Activated CD4-positive, alpha-beta T cell treated with anti-CD3 and anti-CD28 coated beads, Interleukin-2, amount 10 ng/mL, durations not matched to agents 24 days and 14 days (primary cell): ENCODE data around the gene TWNK. TPM values are rescaled to one million over a fixed set of nuclear protein-coding genes. Genes with fewer than 3 reads are reported as not detected.

Experiments used
- DNase-seq: peaks from one replicate; pipeline ENCODE4 v3.0.0; 2022
- H3K27ac Mint-ChIP-seq: one replicate; pipeline ENCODE4 v1.8.0; 2022; ENCODE audit warnings: mild to moderate bottlenecking, mixed read lengths
- H3K27me3 Mint-ChIP-seq: one replicate; pipeline ENCODE4 v1.8.0; 2022; ENCODE audit warnings: mixed read lengths
- H3K36me3 Mint-ChIP-seq: one replicate; pipeline ENCODE4 v1.8.0; 2022; ENCODE audit warnings: low read depth, mild to moderate bottlenecking, mixed read lengths
- H3K4me1 Mint-ChIP-seq: one replicate; pipeline ENCODE4 v1.8.0; 2021; ENCODE audit warnings: mixed read lengths
- H3K4me3 Mint-ChIP-seq: one replicate; pipeline ENCODE4 v1.8.0; 2022; ENCODE audit warnings: mild to moderate bottlenecking, moderate library complexity, mixed read lengths
- H3K9me3 Mint-ChIP-seq: one replicate; pipeline ENCODE4 v1.8.0; 2021; ENCODE audit warnings: mixed read lengths
- intact Hi-C: fragments of 100-400 bp; cut with micrococcal nuclease; formaldehyde crosslinking; loops from one replicate; pipeline ENCODE4 v1.15.1; 2023
- total RNA-seq: library from RNA; stranded (reverse); gene quantifications from 2 replicates; pipeline ENCODE4 v1.2.3, GENCODE V29; 2022

The TWNK gene
- 41.1 and 42.1 TPM in 2 replicates for total RNA-seq

DNA sequence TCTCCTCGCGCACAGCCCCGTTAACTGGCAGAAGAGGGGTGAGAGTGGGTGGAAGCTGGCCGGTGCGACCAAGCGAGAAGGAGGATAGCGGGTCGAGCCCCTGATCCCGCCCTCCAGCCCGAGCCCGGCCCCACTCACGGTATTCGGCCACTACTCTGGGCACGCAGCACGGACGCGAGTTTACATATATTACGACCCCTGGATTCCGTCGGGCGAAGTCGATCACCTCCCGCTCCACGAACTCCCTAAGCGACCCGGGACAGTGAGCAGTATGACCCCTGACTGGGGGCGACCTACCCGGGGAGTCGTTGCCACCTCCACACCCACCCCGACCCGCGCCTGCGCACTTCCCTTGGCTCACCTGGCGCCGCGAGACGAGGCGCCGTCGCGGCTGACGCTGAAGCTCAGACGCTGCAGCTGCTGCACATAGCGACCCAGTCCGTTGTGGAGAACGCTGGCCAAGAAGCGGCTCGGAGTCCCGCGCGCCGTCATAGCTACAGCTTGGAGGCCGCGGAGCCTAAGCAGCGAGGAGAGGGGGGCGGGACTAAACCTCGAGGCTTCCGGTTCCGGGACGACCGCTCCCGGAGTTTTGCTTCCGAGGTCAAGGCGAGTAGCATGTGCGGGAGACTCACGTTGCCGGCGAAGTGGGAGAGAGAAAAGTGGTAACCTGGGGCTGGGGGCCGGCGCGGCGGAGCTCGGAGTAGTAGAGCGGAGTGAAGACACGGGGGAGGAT is at the start of gene TWNK, which contains the start of gene MRPL43:
TWNK (plus strand) TSS at position 592 of the 733 bp plus-strand sequence. CDS start 668 bp downstream, outside the sequence.
MRPL43 (minus strand) TSS at position 546 of the 733 bp plus-strand sequence; CDS start at position 492, 54 bp downstream.
- Mint-ChIP-seq H3K27ac (peak within 1 kb of the TSS; percentile 85), H3K4me1 (peaks cover 27% of the 10 kb centered on the region), H3K4me3 (peak within 1 kb of the TSS; percentile 95), H3K9me3 (no peaks in the 10 kb centered on the region), H3K36me3 (peaks cover 33% of the 10 kb centered on the region), H3K27me3 (no peaks in the 10 kb centered on the region)
- intact Hi-C loops: loop anchor here (1.0 to 2.0 kb wide), 2 partner anchors 10 to 74 kb away; partner anchors contain the start of gene SLF2
- peak; percentile 96 for DNase-seq

DNA sequence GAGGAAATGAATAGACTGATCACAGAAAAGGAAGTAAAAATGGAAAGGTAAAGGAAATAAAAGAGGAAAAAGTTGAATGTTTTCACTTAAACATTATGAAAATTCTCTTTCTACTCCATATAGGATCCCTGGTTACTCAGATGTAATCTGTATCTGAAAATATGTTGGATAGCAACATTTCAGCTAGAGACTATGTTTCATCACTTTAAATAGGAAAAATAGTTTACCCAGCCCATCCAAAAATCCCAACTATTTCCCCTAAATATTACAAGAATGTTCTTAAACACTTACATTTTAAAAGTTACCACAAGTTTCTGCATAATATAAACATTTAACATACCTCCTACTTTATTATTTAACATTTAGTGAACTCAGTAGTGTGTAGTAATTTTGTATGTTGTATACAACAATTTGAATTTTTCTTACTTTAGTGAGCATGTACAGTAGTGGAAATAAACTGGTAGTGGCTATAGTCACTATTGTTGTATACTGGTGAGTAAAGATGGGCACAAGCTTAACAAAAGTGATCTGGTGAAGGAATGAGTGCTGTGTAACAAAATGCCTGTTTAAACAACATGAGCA is 47.5 kb upstream of the TWNK start:
- H3K36me3 Mint-ChIP-seq: peaks cover 30% of the 10 kb centered on the region

GRCh38 chr10:100942229-100942628 is 45.1 kb upstream of the TWNK start:
- Mint-ChIP-seq H3K4me1 (peaks cover 5% of the 10 kb centered on the region), H3K4me3 (no peak overlapping the region), H3K36me3 (peaks cover 38% of the 10 kb centered on the region), H3K9me3 (no peaks in the 10 kb centered on the region), H3K27me3 (no peaks in the 10 kb centered on the region), H3K27ac (no peak overlapping the region)
- intact Hi-C loops: no loop called here
- no peak for DNase-seq

More for the DNA sequence above, 47.5 kb upstream of the TWNK start:
- H3K4me1 Mint-ChIP-seq: peaks cover 5% of the 10 kb centered on the region
- intact Hi-C loops: no loop called here
- H3K9me3 Mint-ChIP-seq: no peaks in the 10 kb centered on the region
- H3K27ac Mint-ChIP-seq: no peak overlapping the region
- no peak for DNase-seq
- H3K27me3 Mint-ChIP-seq: no peaks in the 10 kb centered on the region
- H3K4me3 Mint-ChIP-seq: no peak overlapping the region

DNA sequence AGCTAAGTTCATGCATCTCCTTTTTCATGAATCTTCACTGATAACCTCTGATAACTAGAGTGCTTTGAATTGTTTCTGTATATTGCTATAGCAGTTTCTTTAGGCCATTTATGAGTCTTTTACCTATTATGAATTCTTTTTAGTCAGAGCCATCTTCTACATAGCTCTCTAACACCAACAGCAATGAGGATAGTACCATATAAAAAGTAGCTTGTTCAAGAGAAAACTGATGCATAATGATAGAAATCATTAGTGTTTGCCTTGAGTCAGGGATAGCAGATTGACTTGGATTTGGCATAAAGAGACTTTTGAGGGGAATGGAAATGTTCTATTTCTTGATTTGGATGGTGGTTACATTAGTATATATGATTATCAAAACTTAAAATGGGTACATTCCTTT is 43.8 kb upstream of the TWNK start:
- H3K27ac Mint-ChIP-seq: no peak overlapping the region
- peaks cover 43% of the 10 kb centered on the region for H3K36me3 Mint-ChIP-seq
- intact Hi-C loops: no loop called here
- no peaks in the 10 kb centered on the region for H3K9me3 Mint-ChIP-seq
- H3K4me3 Mint-ChIP-seq: no peak overlapping the region
- peaks cover 5% of the 10 kb centered on the region for H3K4me1 Mint-ChIP-seq
- DNase-seq: no peak
- H3K27me3 Mint-ChIP-seq: no peaks in the 10 kb centered on the region

DNA sequence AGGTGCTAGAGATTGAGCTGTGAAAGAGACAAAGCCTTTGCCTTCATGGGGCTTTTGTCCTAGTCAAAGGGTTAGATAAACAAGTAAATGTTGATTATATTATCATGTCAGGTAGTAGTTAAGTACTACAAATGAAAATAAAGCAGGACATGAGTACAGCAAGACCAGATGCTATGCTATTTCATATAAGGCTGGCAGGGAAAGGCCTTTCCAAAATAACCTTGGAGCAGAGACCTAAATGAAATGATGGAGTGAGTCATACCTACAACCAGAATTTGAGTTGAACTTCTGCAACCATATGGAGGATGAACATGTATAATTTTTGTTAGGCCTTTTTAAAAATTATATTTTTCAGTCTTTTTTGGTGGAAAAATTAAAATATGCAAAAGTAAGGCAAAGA is 41.6 kb upstream of the TWNK start:
- intact Hi-C loops: no loop called here
- H3K36me3 Mint-ChIP-seq: peaks cover 40% of the 10 kb centered on the region
- H3K9me3 Mint-ChIP-seq: no peaks in the 10 kb centered on the region
- H3K27me3 Mint-ChIP-seq: no peaks in the 10 kb centered on the region
- no peak for DNase-seq
- H3K27ac Mint-ChIP-seq: no peak overlapping the region
- H3K4me3 Mint-ChIP-seq: no peak overlapping the region
- H3K4me1 Mint-ChIP-seq: peaks cover 5% of the 10 kb centered on the region

DNA sequence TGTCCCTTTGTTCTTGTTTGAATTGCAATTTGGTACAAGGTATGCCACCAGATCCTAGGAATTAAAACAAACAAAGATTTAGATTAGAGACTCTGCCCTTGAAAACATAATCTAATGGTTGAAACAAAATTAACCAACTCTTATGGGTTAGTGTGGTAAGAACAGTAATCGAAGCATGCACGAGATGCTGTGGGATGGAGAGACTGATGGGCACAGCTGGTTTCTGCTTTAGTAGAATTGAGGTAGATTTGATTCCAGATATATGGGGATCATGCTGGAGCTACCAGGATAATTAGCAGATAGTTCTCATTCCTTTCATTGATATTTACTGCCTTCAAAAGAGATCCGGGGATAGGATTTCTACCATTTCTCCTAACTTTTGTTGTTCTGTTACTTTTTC is 38.4 kb upstream of the TWNK start:
- Mint-ChIP-seq H3K4me1 (no peaks in the 10 kb centered on the region), H3K27me3 (no peaks in the 10 kb centered on the region), H3K9me3 (no peaks in the 10 kb centered on the region), H3K27ac (no peak overlapping the region), H3K4me3 (no peak overlapping the region), H3K36me3 (peaks cover 35% of the 10 kb centered on the region)
- intact Hi-C loops: no loop called here
- no peak for DNase-seq

DNA sequence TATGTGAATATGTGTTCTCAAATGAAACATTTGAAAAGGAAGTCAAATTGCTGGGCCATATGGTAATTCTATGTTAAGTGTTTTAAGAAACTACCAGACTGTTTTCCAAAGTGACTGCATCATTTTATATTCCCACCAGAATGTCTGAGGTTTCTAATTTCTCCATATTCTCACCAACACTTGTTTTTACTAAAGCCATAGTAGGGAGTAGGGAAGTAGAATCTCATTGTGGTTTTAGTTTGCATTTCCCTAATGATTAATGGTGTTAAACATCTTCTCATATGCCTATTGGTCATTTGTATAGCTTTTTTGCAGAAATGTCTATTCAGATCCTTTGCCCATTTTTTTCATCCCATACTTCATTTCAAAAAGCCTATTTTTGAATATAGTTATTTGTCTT is 27.1 kb upstream of the TWNK start:
- no peak overlapping the region for H3K27ac Mint-ChIP-seq
- DNase-seq: no peak
- peaks cover 8% of the 10 kb centered on the region for H3K4me1 Mint-ChIP-seq
- no peaks in the 10 kb centered on the region for H3K9me3 Mint-ChIP-seq
- H3K27me3 Mint-ChIP-seq: no peaks in the 10 kb centered on the region
- intact Hi-C loops: no loop called here
- H3K4me3 Mint-ChIP-seq: no peak overlapping the region
- peaks cover 43% of the 10 kb centered on the region for H3K36me3 Mint-ChIP-seq

GRCh38 chr10:100962351-100963080 is 24.8 kb upstream of the TWNK start:
- intact Hi-C loops: no loop called here
- no peak overlapping the region for H3K4me3 Mint-ChIP-seq
- H3K4me1 Mint-ChIP-seq: no peaks in the 10 kb centered on the region
- DNase-seq: no peak
- no peaks in the 10 kb centered on the region for H3K9me3 Mint-ChIP-seq
- H3K27me3 Mint-ChIP-seq: no peaks in the 10 kb centered on the region
- H3K36me3 Mint-ChIP-seq: peaks cover 35% of the 10 kb centered on the region
- H3K27ac Mint-ChIP-seq: no peak overlapping the region

GRCh38 chr10:100963826-100964225 is 23.5 kb upstream of the TWNK start:
- Mint-ChIP-seq H3K27ac (no peak overlapping the region), H3K27me3 (no peaks in the 10 kb centered on the region), H3K9me3 (no peaks in the 10 kb centered on the region), H3K4me1 (peaks cover 4% of the 10 kb centered on the region), H3K36me3 (peaks cover 35% of the 10 kb centered on the region), H3K4me3 (no peak overlapping the region)
- intact Hi-C loops: no loop called here
- no peak for DNase-seq

DNA sequence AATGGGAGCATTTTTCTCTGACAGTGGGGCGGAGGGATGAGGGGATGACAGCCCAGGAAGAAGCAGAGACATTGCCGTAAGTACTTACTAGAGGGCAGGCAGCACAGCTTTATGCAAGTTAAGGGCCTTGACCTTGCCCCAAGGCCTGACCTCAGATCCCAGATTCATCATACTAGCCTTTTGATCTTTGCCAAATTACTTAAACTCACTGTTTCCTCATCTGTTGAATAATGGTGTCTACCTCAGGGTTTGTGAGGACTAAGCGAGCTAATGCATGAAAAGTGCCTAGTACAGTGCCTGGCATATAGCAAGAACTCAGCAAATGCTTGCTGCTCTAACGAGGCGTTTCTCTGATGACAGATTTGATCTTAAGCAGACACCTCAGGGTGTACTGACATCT is 21.5 kb upstream of the TWNK start:
- intact Hi-C loops: no loop called here
- peaks cover 4% of the 10 kb centered on the region for H3K27me3 Mint-ChIP-seq
- H3K27ac Mint-ChIP-seq: no peak overlapping the region
- peaks cover 6% of the 10 kb centered on the region for H3K4me1 Mint-ChIP-seq
- H3K36me3 Mint-ChIP-seq: peaks cover 20% of the 10 kb centered on the region
- no peak overlapping the region for H3K4me3 Mint-ChIP-seq
- DNase-seq: no peak
- H3K9me3 Mint-ChIP-seq: no peaks in the 10 kb centered on the region

DNA sequence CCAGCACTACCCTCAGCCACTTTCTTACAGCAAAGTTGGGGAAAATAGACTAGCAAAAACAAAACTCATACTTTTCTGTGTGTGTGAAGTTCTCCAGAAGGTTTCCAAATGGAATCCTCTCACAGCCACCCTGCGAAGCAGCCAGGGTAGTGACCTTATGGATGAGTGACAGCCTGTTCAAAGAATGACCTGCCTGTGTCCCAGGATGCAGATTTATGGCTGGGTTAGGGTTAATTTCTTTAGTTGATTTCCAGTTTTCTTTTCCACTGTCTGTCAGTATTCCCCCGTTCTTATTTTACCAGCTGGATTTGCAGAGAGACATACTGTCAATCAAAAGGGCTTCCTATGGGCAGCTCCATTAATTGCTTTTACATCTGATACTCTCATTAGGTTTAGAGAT is 20.5 kb upstream of the TWNK start:
- intact Hi-C loops: no loop called here
- no peak overlapping the region for H3K4me3 Mint-ChIP-seq
- no peaks in the 10 kb centered on the region for H3K9me3 Mint-ChIP-seq
- peaks cover 4% of the 10 kb centered on the region for H3K27me3 Mint-ChIP-seq
- H3K4me1 Mint-ChIP-seq: peaks cover 6% of the 10 kb centered on the region
- H3K27ac Mint-ChIP-seq: no peak overlapping the region
- H3K36me3 Mint-ChIP-seq: peaks cover 17% of the 10 kb centered on the region
- DNase-seq: no peak

DNA sequence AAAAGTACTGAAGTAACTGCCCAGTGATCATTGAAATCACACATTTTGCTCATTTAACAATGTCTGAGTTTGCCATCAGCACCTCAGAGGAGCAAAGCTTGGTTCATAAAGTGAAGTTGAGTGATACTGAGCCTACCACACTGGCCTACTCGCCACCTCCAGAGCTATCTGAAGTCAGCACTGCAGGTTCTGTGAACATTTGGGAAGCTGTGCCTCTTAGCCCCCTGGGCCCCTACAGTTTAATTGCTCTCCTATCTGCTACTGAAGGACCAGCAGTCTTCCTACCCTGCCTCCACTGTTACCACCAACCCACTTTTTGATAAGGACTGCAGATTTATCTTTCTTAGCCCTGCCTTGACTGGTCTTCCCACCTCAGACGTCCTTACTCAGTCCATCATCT is 20.0 kb upstream of the TWNK start:
- H3K27ac Mint-ChIP-seq: no peak overlapping the region
- H3K4me1 Mint-ChIP-seq: peaks cover 6% of the 10 kb centered on the region
- intact Hi-C loops: no loop called here
- H3K4me3 Mint-ChIP-seq: no peak overlapping the region
- H3K27me3 Mint-ChIP-seq: peaks cover 4% of the 10 kb centered on the region
- H3K36me3 Mint-ChIP-seq: peaks cover 13% of the 10 kb centered on the region
- no peak for DNase-seq
- H3K9me3 Mint-ChIP-seq: no peaks in the 10 kb centered on the region

DNA sequence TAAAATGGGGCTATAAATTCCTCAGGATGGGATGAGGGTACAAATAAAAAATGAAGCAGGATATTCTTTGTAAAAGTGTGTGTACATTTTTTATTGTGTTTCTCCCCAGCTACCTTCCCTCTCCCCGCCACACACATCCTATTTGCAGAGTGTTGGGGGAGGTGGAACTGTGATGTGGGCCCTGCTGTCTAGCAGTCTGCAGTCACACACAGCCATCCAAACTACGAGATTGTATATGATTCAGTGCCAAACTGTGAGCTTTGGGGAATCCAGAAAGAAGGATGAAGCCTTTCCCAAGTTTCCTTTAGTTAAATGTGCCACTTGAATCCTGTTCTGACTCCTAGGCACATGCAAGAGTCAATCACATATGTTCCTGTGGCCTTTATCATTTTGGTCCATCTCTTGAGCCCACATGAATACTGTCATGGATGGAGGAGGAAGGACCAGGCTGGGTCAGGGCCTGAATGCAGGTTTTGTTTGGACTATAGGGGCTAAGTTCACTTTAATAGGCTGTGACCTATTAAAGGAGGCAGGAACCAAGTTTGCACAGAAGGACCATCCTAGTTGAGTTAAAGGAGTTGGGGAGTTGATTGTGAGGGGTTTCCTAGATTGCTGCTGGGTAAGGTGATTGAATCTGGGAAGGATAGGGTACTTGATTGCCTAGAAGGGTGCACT is 19.1 kb upstream of the TWNK start:
- Mint-ChIP-seq H3K4me3 (peak overlapping the region; percentile 72), H3K27ac (no peak overlapping the region), H3K27me3 (peaks cover 4% of the 10 kb centered on the region), H3K4me1 (peaks cover 6% of the 10 kb centered on the region), H3K9me3 (no peaks in the 10 kb centered on the region), H3K36me3 (peaks cover 7% of the 10 kb centered on the region)
- no peak for DNase-seq
- intact Hi-C loops: no loop called here

DNA sequence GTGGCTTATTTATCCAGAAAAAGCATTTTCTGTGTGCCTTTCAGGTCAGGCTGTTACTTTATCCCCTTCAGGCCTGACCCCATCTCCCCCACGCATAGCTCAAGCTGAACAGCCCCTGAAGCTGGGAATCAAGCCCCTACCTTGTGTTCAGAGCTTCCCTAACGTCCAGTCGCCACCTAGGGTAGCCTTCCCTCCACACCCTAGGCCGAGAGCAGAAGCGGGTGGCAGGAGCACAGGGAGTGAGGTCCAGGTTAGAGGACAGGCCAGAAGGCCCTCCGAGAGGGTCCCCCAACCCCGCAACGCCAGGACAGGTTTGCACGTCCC is 18.5 kb upstream of the TWNK start:
- DNase-seq: no peak
- intact Hi-C loops: loop anchor here (1.0 kb wide), 2 partner anchors 27 to 45 kb away; no protein-coding TSS in a partner anchor
- peaks cover 6% of the 10 kb centered on the region for H3K4me1 Mint-ChIP-seq
- H3K27ac Mint-ChIP-seq: no peak overlapping the region
- H3K36me3 Mint-ChIP-seq: peaks cover 6% of the 10 kb centered on the region
- no peaks in the 10 kb centered on the region for H3K9me3 Mint-ChIP-seq
- peaks cover 6% of the 10 kb centered on the region for H3K27me3 Mint-ChIP-seq
- peak overlapping the region; percentile 72 for H3K4me3 Mint-ChIP-seq
